ENCODE results near the gene POP5. TPM values are rescaled to one million over a fixed set of nuclear protein-coding genes. Genes with fewer than 3 reads are reported as not detected.

POP5 gene
- total RNA-seq, 3 donors from 2014 or later = 29.5 to 44.3 (median 37.7) TPM

DNA sequence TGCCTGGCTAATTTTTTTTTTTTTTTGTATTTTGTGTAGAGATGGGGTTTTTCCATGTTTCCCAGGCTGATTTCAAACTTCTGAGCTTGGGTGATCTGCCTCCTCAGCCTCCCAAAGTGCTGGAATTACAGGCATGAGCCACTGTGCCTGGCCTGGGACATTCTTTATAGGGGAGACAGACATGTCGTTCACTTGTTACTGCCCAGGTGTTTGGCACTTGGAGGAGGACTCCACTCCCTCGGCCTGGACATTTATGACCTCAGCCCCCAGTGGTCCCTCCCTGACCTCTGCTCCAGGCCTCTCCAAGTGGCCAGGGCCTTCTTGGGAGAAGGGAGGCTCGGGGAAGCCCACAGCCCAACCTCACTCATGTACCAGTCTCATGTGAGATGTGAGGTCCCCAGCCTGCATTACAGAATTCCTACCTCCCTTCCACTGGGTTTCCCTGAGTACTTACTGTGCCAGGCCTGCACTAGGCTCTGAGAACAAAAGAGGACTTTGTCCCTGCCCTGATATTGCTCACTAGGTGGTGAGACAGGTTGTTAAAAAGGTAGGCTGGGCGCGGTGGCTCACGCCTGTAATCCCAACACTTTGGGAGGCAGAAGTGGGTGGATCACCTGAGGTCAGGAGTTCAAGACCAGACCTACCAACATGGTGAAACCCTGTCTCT is 9.7 kb upstream of the POP5 start:
- ATAC-seq (peak; percentile 99), DNase-seq (peak; percentile 72 to 77 (median 75))
- intact Hi-C loops (cut with DNase I, micrococcal nuclease) = no loop called here
- H3K9me3 ChIP-seq = no peaks in the 10 kb centered on the region
- no peaks in the 10 kb centered on the region for H3K36me3 ChIP-seq (ENCODE audit: low read depth)
- no peak overlapping the region for H3K4me3 ChIP-seq
- peaks cover 11% of the 10 kb centered on the region for H3K4me1 ChIP-seq (ENCODE audit: low read depth)
- no peak for TF ChIP-seq CTCF (IDR thresholded peaks at IDR 0.05)

- ATAC-seq (no peak), DNase-seq (peak in 1 of 3 donors; percentile 37)
- Histone ChIP-seq H3K4me1 (ENCODE audit: low read depth) (peaks cover 12% of the 10 kb centered on the region), H3K36me3 (ENCODE audit: low read depth) (no peaks in the 10 kb centered on the region), H3K4me3 (no peak overlapping the region), H3K9me3 (no peaks in the 10 kb centered on the region)
- no peak for TF ChIP-seq CTCF (IDR thresholded peaks at IDR 0.05)
- intact Hi-C loops (cut with DNase I, micrococcal nuclease) = loop anchor here in 1 of 2 donors (10.0 kb wide), 1 partner anchor 126 kb away; the partner anchor contains the start of gene UNC119B
Observed at GRCh38 chr12:120588948-120589930, 8.0 kb upstream of the POP5 start.

GRCh38 chr12:120588371-120588770 is 7.2 kb upstream of the POP5 start:
- Histone ChIP-seq H3K9me3 (no peaks in the 10 kb centered on the region), H3K4me1 (ENCODE audit: low read depth) (peaks cover 19% of the 10 kb centered on the region), H3K36me3 (ENCODE audit: low read depth) (no peaks in the 10 kb centered on the region), H3K4me3 (no peak overlapping the region)
- DNase-seq (no peak), ATAC-seq (no peak)
- no peak for TF ChIP-seq CTCF (IDR thresholded peaks at IDR 0.05)
- intact Hi-C loops (cut with DNase I, micrococcal nuclease) = loop anchor here in 1 of 2 donors (10.0 kb wide), 1 partner anchor 126 kb away; the partner anchor contains the start of gene UNC119B

- H3K36me3 ChIP-seq (ENCODE audit: low read depth) = no peaks in the 10 kb centered on the region
- intact Hi-C loops (cut with DNase I, micrococcal nuclease) = loop anchor here in 1 of 2 donors (10.0 kb wide), 1 partner anchor 128 kb away; the partner anchor contains the start of gene UNC119B
- TF ChIP-seq CTCF (IDR thresholded peaks at IDR 0.05) = no peak
- ATAC-seq = no peak
- no peaks in the 10 kb centered on the region for H3K9me3 ChIP-seq
- H3K4me1 ChIP-seq (ENCODE audit: low read depth) = peaks cover 22% of the 10 kb centered on the region
- H3K4me3 ChIP-seq = no peak overlapping the region
- no peak for DNase-seq
Observed at GRCh38 chr12:120586860-120587259, 5.7 kb upstream of the POP5 start.

DNA sequence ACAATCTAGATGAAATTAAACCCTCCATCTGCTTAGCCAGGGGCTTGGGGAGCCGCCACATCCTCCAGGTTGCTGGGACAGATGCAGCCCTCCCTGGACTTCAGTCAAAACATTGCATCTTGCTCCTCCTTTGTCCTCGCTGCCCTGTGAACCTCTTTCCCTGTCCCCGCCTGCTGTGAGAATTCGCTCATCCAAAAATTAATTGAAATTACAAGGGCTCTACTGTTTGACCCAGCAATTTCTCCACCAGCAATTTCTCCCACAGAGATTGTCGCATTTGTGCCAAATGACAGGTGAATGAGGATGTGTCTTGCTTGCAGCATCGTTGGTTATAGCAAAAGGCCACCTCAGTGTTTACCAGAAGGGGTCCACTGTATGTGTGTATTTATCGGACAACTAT is 5.0 kb upstream of the POP5 start:
- Histone ChIP-seq H3K36me3 (ENCODE audit: low read depth) (no peaks in the 10 kb centered on the region), H3K4me3 (no peak overlapping the region), H3K9me3 (no peaks in the 10 kb centered on the region), H3K4me1 (ENCODE audit: low read depth) (peaks cover 20% of the 10 kb centered on the region)
- intact Hi-C loops (cut with DNase I, micrococcal nuclease) = loop anchor here in 1 of 2 donors (10.0 kb wide), 1 partner anchor 129 kb away; the partner anchor contains the start of gene UNC119B
- no peak for TF ChIP-seq CTCF (IDR thresholded peaks at IDR 0.05)
- no peak for ATAC-seq
- DNase-seq = no peak
